Activated CD4-positive, alpha-beta T cell treated with anti-CD3 and anti-CD28 coated beads for 36 hours (primary cell): ENCODE measurements around the gene RPS6KA3. TPM values are rescaled to one million over a fixed set of nuclear protein-coding genes. Genes with fewer than 3 reads are reported as not detected.
"Not testable (repeated sequence)": the region's sequence is repeated elsewhere in the genome, so short reads cannot be mapped to it uniquely, and the experiment has no call there.

Source experiments
- ATAC-seq: fragments of 200-7000 bp; cut with Tn5 transposase; one replicate; pipeline ENCODE4 v1.10.0; 2021; ENCODE audit warnings: mild to moderate bottlenecking, moderate library complexity
- CTCF ChIA-PET: fragments of 350-600 bp; sonication (Branson Sonifier 250); formaldehyde crosslinking; loops from one replicate; lab custom pipeline; 2021; ENCODE audit warnings: antibody characterized with exemption; lab: Charles Lee
- POLR2A ChIA-PET: fragments of 350-600 bp; sonication (Branson Sonifier 250); formaldehyde crosslinking; loops from one replicate; lab custom pipeline; 2021; ENCODE audit warnings: antibody characterized with exemption, inconsistent platforms; lab: Charles Lee
- DNase-seq: peaks from one replicate; pipeline ENCODE4 v3.0.0-alpha.2; 2020
- H3K27ac Mint-ChIP-seq: one replicate; pipeline ENCODE4 v1.8.0; 2021; ENCODE audit warnings: mixed read lengths
- H3K27me3 Mint-ChIP-seq: one replicate; pipeline ENCODE4 v1.8.0; 2021; ENCODE audit warnings: mixed read lengths
- H3K36me3 Mint-ChIP-seq: one replicate; pipeline ENCODE4 v1.8.0; 2021; ENCODE audit warnings: low read depth, mixed read lengths
- H3K4me1 Mint-ChIP-seq: one replicate; pipeline ENCODE4 v1.8.0; 2021; ENCODE audit warnings: mixed read lengths
- H3K4me3 Mint-ChIP-seq: one replicate; pipeline ENCODE4 v1.8.0; 2021; ENCODE audit warnings: mild to moderate bottlenecking, moderate library complexity, mixed read lengths
- H3K9me3 Mint-ChIP-seq: one replicate; pipeline ENCODE4 v1.8.0; 2021; ENCODE audit warnings: low read depth, mixed read lengths
- intact Hi-C, 2 experiments: fragments of 100-400 bp; cut with DNase I in 1 of 2; cut with micrococcal nuclease in 1 of 2; formaldehyde crosslinking; loops; one replicate each; pipeline versions ENCODE4 v1.14.2 to v1.15.1; 2022 to 2024; cut with DNase I, micrococcal nuclease
- total RNA-seq, 2 experiments: library from RNA; stranded (reverse); gene quantifications; one replicate each; pipeline ENCODE4 v1.2.3, GENCODE V29; 2021

Gene RPS6KA3
- total RNA-seq, 2 experiments from 2014 or later = 40.7 to 41.5 TPM

DNA sequence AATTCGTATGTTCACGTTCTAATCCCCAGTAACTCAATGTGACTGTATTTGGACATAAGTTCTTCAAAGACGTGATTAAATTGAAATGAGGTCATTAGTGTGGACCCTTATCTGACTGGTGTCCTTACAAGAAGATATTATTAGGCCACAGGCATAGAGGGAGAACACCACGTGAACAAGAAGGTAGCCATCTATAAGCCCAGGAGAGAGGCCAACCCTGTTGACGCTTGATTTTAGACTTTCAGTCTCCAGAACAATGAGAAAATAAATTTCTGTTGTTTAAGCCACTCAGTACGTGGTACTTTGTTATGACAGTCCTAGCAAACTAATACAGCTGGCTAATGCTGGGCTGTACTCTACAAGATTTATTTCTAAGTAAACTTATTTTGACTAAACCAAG is 123.6 kb downstream of the RPS6KA3 start:
- Mint-ChIP-seq H3K36me3 (peaks cover 16% of the 10 kb centered on the region), H3K4me3 (peak overlapping the region; percentile 79), H3K9me3 (no peaks in the 10 kb centered on the region), H3K27ac (peak overlapping the region; percentile 69), H3K4me1 (peaks cover 35% of the 10 kb centered on the region), H3K27me3 (no peaks in the 10 kb centered on the region)
- ChIA-PET CTCF (no interaction called here), POLR2A (no interaction called here)
- no peak for DNase-seq
- intact Hi-C loops = loop anchor here (5.0 kb wide), 3 partner anchors 69 to 299 kb away; partner anchors contain the start of gene RPS6KA3 (in 1 of the 2)
- no peak for ATAC-seq

DNA sequence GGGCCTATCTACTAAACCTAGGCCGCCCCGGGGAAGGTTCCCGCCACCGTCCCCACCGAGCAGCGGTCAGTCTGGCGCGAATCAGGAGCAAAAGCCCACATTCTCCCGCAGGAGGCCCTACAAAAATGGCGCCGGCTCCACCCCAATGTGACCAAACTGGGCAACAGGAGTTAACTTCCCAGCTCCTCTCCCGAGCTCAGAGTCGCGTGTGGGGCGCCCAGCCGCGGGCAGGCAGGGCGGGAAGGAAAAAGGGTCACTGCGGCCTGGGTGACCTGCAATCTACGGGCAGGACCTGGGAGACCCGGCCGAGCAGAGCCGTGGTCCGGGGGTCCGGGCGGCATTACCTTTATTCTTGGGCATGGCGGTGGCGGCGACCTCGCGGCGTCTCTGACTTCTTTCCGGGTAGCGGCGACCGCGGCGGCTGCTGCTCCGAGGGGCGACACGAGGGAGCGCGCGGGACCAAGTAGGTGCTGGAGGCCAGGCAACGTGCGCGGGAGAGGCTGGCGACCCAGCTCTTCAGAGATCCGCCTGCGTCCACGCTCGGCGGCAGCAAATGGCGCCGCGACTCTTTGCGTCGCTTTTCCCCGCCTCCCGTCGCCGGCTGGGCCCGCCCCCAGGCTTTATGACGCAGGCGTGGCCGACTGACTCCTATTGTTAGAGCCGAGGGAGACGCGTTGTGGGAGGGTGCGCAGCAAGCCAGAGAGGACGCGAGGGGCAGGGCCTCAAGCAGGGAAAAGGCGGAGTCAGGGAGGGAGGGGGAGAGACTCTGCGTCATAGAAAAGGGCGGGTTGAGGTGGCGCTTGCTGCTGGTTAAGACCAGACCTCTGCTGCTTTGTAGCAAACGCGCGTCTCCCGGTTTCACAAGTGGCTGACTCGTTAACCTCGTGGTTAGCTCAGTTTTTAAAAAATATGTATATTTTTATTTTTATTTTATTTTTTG is 125.2 kb downstream of the RPS6KA3 start, which contains the start of gene EIF1AX:
EIF1AX (minus strand) TSS at position 558 of the 940 bp plus-strand sequence; CDS start at position 360, 198 bp downstream.
- intact Hi-C loops = loop anchor here (1.0 to 5.0 kb wide), 5 partner anchors 71 to 301 kb away; partner anchors contain the start of genes BCLAF3 (in 1 of the 2) and RPS6KA3 (in 1 of the 2)
- H3K9me3 Mint-ChIP-seq = no peaks in the 10 kb centered on the region
- ATAC-seq (peak; percentile 99), DNase-seq (peak; percentile 96)
- H3K27ac Mint-ChIP-seq = peak within 1 kb of the TSS; percentile 84
- H3K36me3 Mint-ChIP-seq = peaks cover 22% of the 10 kb centered on the region
- ChIA-PET POLR2A (interaction anchor here (0.6 to 1.3 kb wide), 2 partner anchors 11 to 237 kb away, joined by 3 read pairs; no protein-coding TSS in a partner anchor), CTCF (no interaction called here)
- peak within 1 kb of the TSS; percentile 79 for H3K4me3 Mint-ChIP-seq
- H3K27me3 Mint-ChIP-seq = no peaks in the 10 kb centered on the region
- H3K4me1 Mint-ChIP-seq = peaks cover 39% of the 10 kb centered on the region

- intact Hi-C loops = loop anchor here (2.0 to 5.0 kb wide), 4 partner anchors 72 to 302 kb away; partner anchors contain the start of genes BCLAF3 (in 1 of the 2) and RPS6KA3 (in 1 of the 2)
- Mint-ChIP-seq H3K36me3 (peaks cover 32% of the 10 kb centered on the region), H3K4me3 (peak overlapping the region; percentile 79), H3K27ac (peak overlapping the region; percentile 84), H3K27me3 (no peaks in the 10 kb centered on the region), H3K9me3 (no peaks in the 10 kb centered on the region), H3K4me1 (peaks cover 50% of the 10 kb centered on the region)
- CTCF ChIA-PET = no interaction called here
- ATAC-seq (no peak), DNase-seq (no peak)
- POLR2A ChIA-PET = no interaction called here
These were observed 126.3 kb downstream of the RPS6KA3 start for GRCh38 chrX:20140420-20140819.

DNA sequence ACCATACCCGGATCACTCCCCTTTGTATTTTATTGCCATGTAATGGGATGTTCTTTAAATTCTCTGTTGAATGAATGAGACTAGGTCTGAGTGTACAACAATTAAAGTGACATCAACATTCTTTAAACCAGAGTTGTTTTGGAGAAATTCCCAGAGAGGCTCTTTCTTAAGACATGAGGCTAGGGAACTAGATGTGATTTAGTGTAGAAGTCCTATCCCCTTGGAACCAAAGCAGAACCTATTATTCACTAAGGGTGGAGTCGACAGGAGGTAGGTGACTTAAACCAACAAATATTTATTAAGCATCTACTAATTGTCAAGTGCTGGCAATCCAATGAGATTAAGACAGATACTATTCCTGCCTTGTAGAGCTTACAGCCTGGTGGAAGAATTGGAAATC is 126.7 kb downstream of the RPS6KA3 start:
- H3K36me3 Mint-ChIP-seq = peaks cover 32% of the 10 kb centered on the region
- CTCF ChIA-PET = no interaction called here
- ATAC-seq (no peak), DNase-seq (no peak)
- H3K27ac Mint-ChIP-seq = peak overlapping the region; percentile 45
- no peaks in the 10 kb centered on the region for H3K9me3 Mint-ChIP-seq
- intact Hi-C loops = loop anchor here (2.0 to 5.0 kb wide), 4 partner anchors 72 to 302 kb away; partner anchors contain the start of genes BCLAF3 (in 1 of the 2) and RPS6KA3 (in 1 of the 2)
- H3K4me1 Mint-ChIP-seq = peaks cover 49% of the 10 kb centered on the region
- no peaks in the 10 kb centered on the region for H3K27me3 Mint-ChIP-seq
- H3K4me3 Mint-ChIP-seq = peak overlapping the region; percentile 79
- POLR2A ChIA-PET = no interaction called here

- Mint-ChIP-seq H3K4me1 (peaks cover 32% of the 10 kb centered on the region), H3K27ac (peak overlapping the region; percentile 83), H3K36me3 (peaks cover 38% of the 10 kb centered on the region), H3K9me3 (no peaks in the 10 kb centered on the region), H3K4me3 (peak overlapping the region; percentile 15), H3K27me3 (no peaks in the 10 kb centered on the region)
- CTCF ChIA-PET = no interaction called here
- DNase-seq (no peak), ATAC-seq (no peak)
- POLR2A ChIA-PET = no interaction called here
- intact Hi-C loops = no loop called here
These were observed 130.8 kb downstream of the RPS6KA3 start for GRCh38 chrX:20135944-20136343.

GRCh38 chrX:20132666-20133065 is 134.0 kb downstream of the RPS6KA3 start:
- H3K9me3 Mint-ChIP-seq = no peaks in the 10 kb centered on the region
- no peak for ATAC-seq
- peaks cover 27% of the 10 kb centered on the region for H3K36me3 Mint-ChIP-seq
- CTCF ChIA-PET = no interaction called here
- intact Hi-C loops = no loop called here
- peaks cover 16% of the 10 kb centered on the region for H3K4me1 Mint-ChIP-seq
- no peak for DNase-seq
- H3K27ac Mint-ChIP-seq = no peak overlapping the region
- H3K4me3 Mint-ChIP-seq = no peak overlapping the region
- no peaks in the 10 kb centered on the region for H3K27me3 Mint-ChIP-seq
- POLR2A ChIA-PET = no interaction called here

DNA sequence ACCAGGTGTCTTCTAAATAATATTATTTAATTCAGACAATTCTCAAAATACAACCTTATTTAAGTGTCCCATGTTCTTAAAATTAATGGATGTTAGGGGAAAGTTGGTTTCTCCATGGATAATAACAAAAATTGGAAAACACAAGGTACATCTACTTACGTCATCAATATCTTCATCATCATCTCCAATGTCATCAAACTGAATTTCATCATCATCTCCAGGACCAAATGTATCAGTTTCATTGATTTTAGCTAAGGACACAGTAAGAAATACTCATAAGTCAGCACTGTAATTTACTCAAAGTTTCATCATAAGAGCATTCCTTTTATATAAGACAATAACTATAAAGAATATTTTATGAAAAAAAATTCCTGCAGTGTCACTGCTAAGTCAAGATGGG is 136.4 kb downstream of the RPS6KA3 start:
- H3K4me1 Mint-ChIP-seq = no peaks in the 10 kb centered on the region
- CTCF ChIA-PET = interaction anchor here (0.6 kb wide), 1 partner anchor 62 kb away, joined by 3 read pairs; no protein-coding TSS in a partner anchor
- H3K27ac Mint-ChIP-seq = no peak overlapping the region
- H3K9me3 Mint-ChIP-seq = no peaks in the 10 kb centered on the region
- H3K4me3 Mint-ChIP-seq = no peak overlapping the region
- H3K27me3 Mint-ChIP-seq = no peaks in the 10 kb centered on the region
- ATAC-seq = no peak
- DNase-seq = no peak
- intact Hi-C loops = no loop called here
- H3K36me3 Mint-ChIP-seq = peaks cover 13% of the 10 kb centered on the region
- POLR2A ChIA-PET = interaction anchor here (0.8 kb wide), 1 partner anchor 11 kb away, joined by 3 read pairs; the partner anchor contains the start of gene EIF1AX

DNA sequence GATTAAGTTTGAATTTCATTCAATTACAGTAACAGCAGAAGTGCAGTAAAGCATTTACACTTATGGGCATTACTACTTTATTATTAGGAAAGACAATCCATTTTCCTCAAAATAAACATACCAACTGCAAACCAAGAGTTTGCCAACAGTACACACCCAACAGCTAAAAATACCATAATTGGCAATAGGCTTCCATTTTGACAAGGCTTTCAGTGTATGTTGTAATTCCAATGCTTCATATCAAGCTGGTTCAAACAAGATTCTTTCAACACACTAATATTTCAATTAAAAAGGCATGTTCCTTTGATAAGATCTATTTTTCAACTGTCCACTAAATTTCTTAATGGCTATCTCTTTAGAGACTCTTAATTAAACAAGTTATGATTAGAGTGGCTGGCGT is 137.2 kb downstream of the RPS6KA3 start:
- Mint-ChIP-seq H3K9me3 (no peaks in the 10 kb centered on the region), H3K36me3 (peaks cover 13% of the 10 kb centered on the region), H3K27ac (no peak overlapping the region), H3K4me3 (no peak overlapping the region), H3K4me1 (no peaks in the 10 kb centered on the region), H3K27me3 (no peaks in the 10 kb centered on the region)
- intact Hi-C loops = loop anchor here in 1 of 2 experiments (5.0 kb wide), 1 partner anchor 227 kb away; no protein-coding TSS in a partner anchor
- DNase-seq (no peak), ATAC-seq (no peak)
- ChIA-PET POLR2A (interaction anchor here (0.7 kb wide), 1 partner anchor 30 kb away, joined by 3 read pairs; no protein-coding TSS in a partner anchor), CTCF (interaction anchor here (0.7 kb wide), 1 partner anchor 10 kb away, joined by 3 read pairs; no protein-coding TSS in a partner anchor)

GRCh38 chrX:20128670-20129069 is 138.0 kb downstream of the RPS6KA3 start:
- Mint-ChIP-seq H3K4me3 (no peak overlapping the region), H3K36me3 (peaks cover 13% of the 10 kb centered on the region), H3K4me1 (no peaks in the 10 kb centered on the region), H3K9me3 (no peaks in the 10 kb centered on the region), H3K27me3 (no peaks in the 10 kb centered on the region), H3K27ac (no peak overlapping the region)
- DNase-seq (no peak), ATAC-seq (no peak)
- intact Hi-C loops = loop anchor here in 1 of 2 experiments (5.0 kb wide), 1 partner anchor 226 kb away; no protein-coding TSS in a partner anchor
- ChIA-PET CTCF (no interaction called here), POLR2A (no interaction called here)

DNA sequence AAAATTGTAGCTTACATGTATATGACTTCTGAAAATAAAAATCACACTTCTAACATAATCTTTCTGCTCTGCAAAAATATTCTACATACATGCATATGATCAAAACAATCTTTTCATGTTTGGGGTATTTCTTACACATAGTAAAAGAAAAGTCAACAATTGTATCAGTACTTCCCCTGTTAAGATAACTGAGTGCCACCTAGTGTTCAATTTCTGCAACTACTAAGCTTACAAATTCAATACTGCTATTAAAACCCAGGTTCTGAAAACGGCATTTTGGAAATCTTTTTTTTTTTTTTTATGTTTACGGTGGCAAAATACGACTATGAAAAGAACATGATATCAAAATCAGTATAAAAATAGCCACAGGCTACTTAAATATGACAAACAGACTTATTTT is 139.3 kb downstream of the RPS6KA3 start:
- H3K36me3 Mint-ChIP-seq, H3K4me3 Mint-ChIP-seq, DNase-seq, H3K4me1 Mint-ChIP-seq, H3K9me3 Mint-ChIP-seq, CTCF ChIA-PET, POLR2A ChIA-PET, H3K27me3 Mint-ChIP-seq, ATAC-seq, H3K27ac Mint-ChIP-seq: not testable (repeated sequence)
- intact Hi-C loops = loop anchor here in 1 of 2 experiments (5.0 kb wide), 1 partner anchor 225 kb away; no protein-coding TSS in a partner anchor

- CTCF ChIA-PET, H3K27ac Mint-ChIP-seq, H3K27me3 Mint-ChIP-seq, H3K4me1 Mint-ChIP-seq, DNase-seq, ATAC-seq, H3K4me3 Mint-ChIP-seq, H3K9me3 Mint-ChIP-seq, POLR2A ChIA-PET, H3K36me3 Mint-ChIP-seq: not testable (repeated sequence)
- intact Hi-C loops = loop anchor here in 1 of 2 experiments (5.0 kb wide), 1 partner anchor 225 kb away; no protein-coding TSS in a partner anchor
These were observed 139.9 kb downstream of the RPS6KA3 start for GRCh38 chrX:20126833-20127232.
